HCT116 (cell line): ENCODE data around the gene VSX1. TPM values are rescaled to one million over a fixed set of nuclear protein-coding genes. Genes with fewer than 3 reads are reported as not detected.

Source experiments
- ATAC-seq: fragments of 200-7000 bp; cut with Tn5 transposase; 2 replicates; pipeline ENCODE4 v1.9.1; 2020; ENCODE audit warnings: mild to moderate bottlenecking, moderate library complexity
- BruUV-seq: library from RNA; stranded (reverse); fragments of 400-500 nt; replicated peaks from 2 replicates; lab custom pipeline; 2021; lab: Mats Ljungman, UMichigan
- CTCF ChIA-PET: fragments of 300-600 bp; sonication (Branson Sonifier 250); formaldehyde crosslinking; loops from one replicate; lab custom pipeline; 2021; ENCODE audit warnings: antibody characterized with exemption; lab: Charles Lee
- POLR2A ChIA-PET: fragments of 300-600, 350-600 bp; sonication (Branson Sonifier 250); formaldehyde crosslinking; loops from one replicate; lab custom pipeline; 2021; ENCODE audit warnings: antibody characterized with exemption; lab: Charles Lee
- RAD21 ChIA-PET, 2 experiments: fragments of 300-600 bp; sonication (Branson Sonifier 250); formaldehyde crosslinking; loops; one replicate each; lab custom pipeline; 2023; ENCODE audit warnings: low total read pairs in 2 of 2; ENCODE audit not compliant: uncharacterized antibody in 2 of 2, unreplicated experiment in 2 of 2, low non-redundant PET in 1 of 2; lab: Charles Lee
- DNase-seq: peaks from one replicate; pipeline ENCODE4 v3.0.0-alpha.2; 2010; ENCODE audit warnings: low read depth, low spot score
- H2AFZ ChIP-seq: fragments of 200-600 bp; shearing (Covaris generic), sonication (generic); 2 replicates; pipeline ENCODE4 v1.6.1; 2017; ENCODE audit warnings: low read depth, mixed run types, mixed read lengths, antibody characterized with exemption, low read length; ENCODE audit not compliant: poor library complexity, severe bottlenecking
- H3K27ac ChIP-seq: 2 replicates; pipeline ENCODE4 v1.5.1; 2012; ENCODE audit warnings: low read depth, low read length
- H3K27me3 ChIP-seq: fragments of 200-600 bp; sonication (generic); 2 replicates; pipeline ENCODE4 v1.6.1; 2016; ENCODE audit warnings: mixed run types, low read length, mixed read lengths; ENCODE audit not compliant: insufficient read depth
- H3K36me3 ChIP-seq, 2 experiments: fragments of 200-500 bp in 1 of 2; fragments of 200-600 bp in 1 of 2; sonication (Bioruptor generic) in 1 of 2; sonication (generic) in 1 of 2; 2 replicates each; pipeline versions ENCODE4 v1.5.1 to v1.6.1; 2014 to 2016; ENCODE audit warnings: low read length in 2 of 2, inconsistent platforms in 1 of 2, mixed read lengths in 1 of 2, mixed run types in 1 of 2; ENCODE audit not compliant: insufficient read depth in 2 of 2, control insufficient read depth in 1 of 2
- H3K4me1 ChIP-seq, 2 experiments: fragments of 200-600 bp in 1 of 2; sonication (generic) in 1 of 2; 2 replicates each; pipeline versions ENCODE4 v1.5.1 to v1.6.1; 2012 to 2017; ENCODE audit warnings: low read length in 2 of 2, inconsistent platforms in 1 of 2, mild to moderate bottlenecking in 1 of 2, mixed read lengths in 1 of 2, mixed run types in 1 of 2, moderate library complexity in 1 of 2; ENCODE audit not compliant: insufficient read depth in 2 of 2, control insufficient read depth in 1 of 2
- H3K4me2 ChIP-seq: fragments of 200-600 bp; sonication (generic); 2 replicates; pipeline ENCODE4 v1.6.1; 2017; ENCODE audit warnings: mixed run types, low read length, mixed read lengths
- H3K4me3 ChIP-seq, 2 experiments: fragments of 200-600 bp in 1 of 2; sonication (generic) in 1 of 2; replicated peaks in 1 of 2; 2 replicates each; pipeline ENCODE4 v1.5.1; 2011 to 2016; ENCODE audit warnings: low read length in 2 of 2, control low read depth in 1 of 2, low read depth in 1 of 2, mild to moderate bottlenecking in 1 of 2, mixed read lengths in 1 of 2, mixed run types in 1 of 2
- H3K79me2 ChIP-seq: fragments of 200-600 bp; sonication (generic); 2 replicates; pipeline ENCODE4 v1.6.1; 2017; ENCODE audit warnings: mild to moderate bottlenecking, mixed run types, low read length, moderate library complexity, mixed read lengths; ENCODE audit not compliant: insufficient read depth
- H3K9ac ChIP-seq: fragments of 200-600 bp; sonication (generic); 2 replicates; pipeline ENCODE4 v1.6.1; 2016; ENCODE audit warnings: low read length, mixed read lengths
- H3K9me2 ChIP-seq: fragments of 200-600 bp; sonication (generic), shearing (Covaris generic); 2 replicates; pipeline ENCODE4 v1.6.1; 2017; ENCODE audit warnings: mixed run types, mild to moderate bottlenecking, moderate library complexity; ENCODE audit not compliant: insufficient read depth
- H3K9me3 ChIP-seq, 2 experiments: fragments of 200-500 bp in 1 of 2; fragments of 200-600 bp in 1 of 2; sonication (Bioruptor generic) in 1 of 2; sonication (generic) in 1 of 2; 2 replicates each; pipeline ENCODE4 v1.6.1; 2014 to 2017; ENCODE audit warnings: low read length in 2 of 2, mixed read lengths in 2 of 2, inconsistent platforms in 1 of 2, low read depth in 1 of 2, mild to moderate bottlenecking in 1 of 2, mixed run types in 1 of 2, moderate library complexity in 1 of 2; ENCODE audit not compliant: control insufficient read depth in 1 of 2, insufficient read depth in 1 of 2
- H4K20me1 ChIP-seq: fragments of 200-600 bp; sonication (generic), shearing (Covaris generic); 2 replicates; pipeline ENCODE4 v1.6.1; 2017; ENCODE audit warnings: mixed run types, mild to moderate bottlenecking, moderate library complexity; ENCODE audit not compliant: insufficient read depth
- ATF3 ChIP-seq: IDR thresholded peaks from 2 replicates; pipeline ENCODE4 v1.6.1; 2012
- CBX3 ChIP-seq: IDR thresholded peaks from 2 replicates; pipeline ENCODE4 v1.6.1; 2012; ENCODE audit warnings: low read depth
- CEBPB ChIP-seq: IDR thresholded peaks from 2 replicates; pipeline ENCODE4 v1.6.1; 2012; ENCODE audit warnings: low read depth
- CTCF ChIP-seq, 3 experiments: fragments of 200-600 bp in 1 of 3; sonication (generic) in 1 of 3; IDR thresholded peaks in 2 of 3; conservative IDR thresholded peaks in 1 of 3; 2 replicates each; pipeline ENCODE4 v1.5.1; 2012 to 2017; ENCODE audit warnings: low read depth in 2 of 3, low read length in 2 of 3, antibody characterized with exemption in 1 of 3, borderline replicate concordance in 1 of 3, control low read depth in 1 of 3, mild to moderate bottlenecking in 1 of 3, mixed read lengths in 1 of 3, mixed run types in 1 of 3, moderate library complexity in 1 of 3; ENCODE audit not compliant: insufficient read depth in 1 of 3
- EGR1 ChIP-seq: IDR thresholded peaks from 2 replicates; pipeline ENCODE4 v1.6.1; 2012; ENCODE audit warnings: low read depth
- ELF1 ChIP-seq: IDR thresholded peaks from 2 replicates; pipeline ENCODE4 v1.6.1; 2012; ENCODE audit warnings: low read depth, borderline replicate concordance
- EZH2 ChIP-seq: fragments of 200-600 bp; sonication (generic); IDR thresholded peaks from 2 replicates; pipeline ENCODE4 v1.6.1; 2017; ENCODE audit warnings: antibody characterized with exemption, mixed run types
- FOSL1 ChIP-seq: IDR thresholded peaks from 2 replicates; pipeline ENCODE4 v1.6.1; 2012; ENCODE audit warnings: low read depth
- JUND ChIP-seq: IDR thresholded peaks from 2 replicates; pipeline ENCODE4 v1.6.1; 2012
- SP1 ChIP-seq: IDR thresholded peaks from 2 replicates; pipeline ENCODE4 v1.6.1; 2012; ENCODE audit warnings: low read depth
- YY1 ChIP-seq: IDR thresholded peaks from 2 replicates; pipeline ENCODE4 v1.6.1; 2011; ENCODE audit warnings: low read length, low read depth, moderate library complexity, mild to moderate bottlenecking; ENCODE audit not compliant: insufficient replicate concordance; ENCODE audit errors: extremely low read depth
- ZFX ChIP-seq: fragments of 450-650 bp; IDR thresholded peaks from 2 replicates; pipeline ENCODE4 v1.6.1; 2017
- ZNF274 ChIP-seq: fragments of 200-500 bp; sonication (Bioruptor generic); IDR thresholded peaks from 2 replicates; pipeline ENCODE4 v1.6.1; 2014; ENCODE audit warnings: mild to moderate bottlenecking, low read depth, low read length, inconsistent platforms
- intact Hi-C: fragments of 100-400 bp; cut with micrococcal nuclease; formaldehyde crosslinking; loops from 2 replicates; pipeline ENCODE4 v1.10.0; 2022
- total RNA-seq: library from RNA; stranded (reverse); gene quantifications from one replicate; pipeline ENCODE4 v1.2.1, GENCODE V29; 2021; ENCODE audit not compliant: unreplicated experiment
- TF ChIP-seq, protein P1 (sequence below): IDR thresholded peaks from 2 replicates; pipeline ENCODE4 v1.6.1; 2012; ENCODE audit warnings: low read depth

The VSX1 gene
- total RNA-seq, 1 experiment from 2014 or later = not detected

DNA sequence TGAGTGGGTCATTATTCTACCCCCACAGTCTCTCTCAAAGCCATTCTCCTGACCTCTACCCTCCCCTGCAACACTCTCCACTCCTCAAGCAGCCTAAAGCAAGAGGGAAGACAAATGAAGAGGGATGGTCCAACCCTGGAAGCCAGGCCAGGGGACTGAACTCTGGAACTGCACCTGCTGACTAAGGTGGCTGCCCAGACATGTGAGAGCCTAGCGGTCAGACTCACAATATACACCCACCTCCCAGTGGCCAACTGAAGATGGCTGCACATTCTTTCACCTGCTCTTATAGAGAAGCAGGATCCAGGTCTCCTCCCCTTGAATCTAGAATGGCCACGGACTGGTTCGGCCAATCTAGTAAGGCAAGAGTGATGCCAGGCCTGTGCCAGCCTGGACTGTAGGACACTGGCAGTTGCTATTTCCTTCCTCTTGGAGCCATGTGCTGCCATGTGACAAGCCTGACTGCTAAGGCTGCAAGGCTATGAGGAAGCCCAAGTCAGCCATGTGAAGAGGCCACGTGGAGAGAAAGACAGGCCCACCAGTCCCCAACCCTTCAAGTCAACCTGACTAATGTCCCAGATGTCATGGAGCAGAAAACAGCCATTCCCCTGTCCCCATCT lies 55.8 kb downstream of the VSX1 start:
- CTCF ChIA-PET = no interaction called here
- ATAC-seq (no peak), DNase-seq (no peak)
- Histone ChIP-seq H4K20me1 (no peaks in the 10 kb centered on the region), H2AFZ (no peak overlapping the region), H3K36me3 (no peaks in the 10 kb centered on the region), H3K9ac (no peak overlapping the region), H3K4me1 (peaks cover 0 to 4% of the 10 kb centered on the region in 2 experiments; a peak in 1 of 4 replicates), H3K4me3 (no peak overlapping the region), H3K9me2 (0 out of 2 replicates have a peak, but pooled peaks cover 3% of the 10 kb centered on the region), H3K79me2 (no peaks in the 10 kb centered on the region), H3K9me3 (no peaks in the 10 kb centered on the region), H3K27me3 (no peaks in the 10 kb centered on the region), H3K27ac (no peak overlapping the region), H3K4me2 (no peak overlapping the region)
- intact Hi-C loops = no loop called here
- POLR2A ChIA-PET = no interaction called here
- RAD21 ChIA-PET = no interaction called here
- no TSS peak for BruUV-seq
- TF ChIP-seq JUND (no peak), CBX3 (no peak), SP1 (no peak), CTCF (IDR thresholded peaks at IDR 0.05 in 2 of 3, conservative IDR thresholded peaks at IDR 0.05 in 1 of 3; ENCODE audit: borderline replicate concordance in 1 of 3, insufficient read depth in 1 of 3, low read depth in 2 of 3, low read length in 2 of 3) (no peak), ZNF274 (no peak), EGR1 (no peak), YY1 (no peak), FOSL1 (no peak), ELF1 (no peak), ZFX (no peak), ATF3 (no peak), CEBPB (no peak), EZH2 (no peak)
- TF ChIP-seq, protein P1, sequence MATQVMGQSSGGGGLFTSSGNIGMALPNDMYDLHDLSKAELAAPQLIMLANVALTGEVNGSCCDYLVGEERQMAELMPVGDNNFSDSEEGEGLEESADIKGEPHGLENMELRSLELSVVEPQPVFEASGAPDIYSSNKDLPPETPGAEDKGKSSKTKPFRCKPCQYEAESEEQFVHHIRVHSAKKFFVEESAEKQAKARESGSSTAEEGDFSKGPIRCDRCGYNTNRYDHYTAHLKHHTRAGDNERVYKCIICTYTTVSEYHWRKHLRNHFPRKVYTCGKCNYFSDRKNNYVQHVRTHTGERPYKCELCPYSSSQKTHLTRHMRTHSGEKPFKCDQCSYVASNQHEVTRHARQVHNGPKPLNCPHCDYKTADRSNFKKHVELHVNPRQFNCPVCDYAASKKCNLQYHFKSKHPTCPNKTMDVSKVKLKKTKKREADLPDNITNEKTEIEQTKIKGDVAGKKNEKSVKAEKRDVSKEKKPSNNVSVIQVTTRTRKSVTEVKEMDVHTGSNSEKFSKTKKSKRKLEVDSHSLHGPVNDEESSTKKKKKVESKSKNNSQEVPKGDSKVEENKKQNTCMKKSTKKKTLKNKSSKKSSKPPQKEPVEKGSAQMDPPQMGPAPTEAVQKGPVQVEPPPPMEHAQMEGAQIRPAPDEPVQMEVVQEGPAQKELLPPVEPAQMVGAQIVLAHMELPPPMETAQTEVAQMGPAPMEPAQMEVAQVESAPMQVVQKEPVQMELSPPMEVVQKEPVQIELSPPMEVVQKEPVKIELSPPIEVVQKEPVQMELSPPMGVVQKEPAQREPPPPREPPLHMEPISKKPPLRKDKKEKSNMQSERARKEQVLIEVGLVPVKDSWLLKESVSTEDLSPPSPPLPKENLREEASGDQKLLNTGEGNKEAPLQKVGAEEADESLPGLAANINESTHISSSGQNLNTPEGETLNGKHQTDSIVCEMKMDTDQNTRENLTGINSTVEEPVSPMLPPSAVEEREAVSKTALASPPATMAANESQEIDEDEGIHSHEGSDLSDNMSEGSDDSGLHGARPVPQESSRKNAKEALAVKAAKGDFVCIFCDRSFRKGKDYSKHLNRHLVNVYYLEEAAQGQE = no peak

Other genes starting within 250 kb of the VSX1 start
- gene CST7, start 132.9 kb downstream of the VSX1 start, total RNA-seq = not detected
- 82.7 TPM for gene APMAP, start 89.4 kb downstream of the VSX1 start, total RNA-seq
- 0.27 TPM for gene ACSS1, start 24.0 kb downstream of the VSX1 start, total RNA-seq
- 89.2 TPM for gene ENTPD6, start 113.6 kb upstream of the VSX1 start, total RNA-seq
- gene PYGB, start 165.9 kb upstream of the VSX1 start, total RNA-seq = 87.8 TPM